IMR-90 (cell line): ENCODE results near the gene SOCS6. TPM values are rescaled to one million over a fixed set of nuclear protein-coding genes. Genes with fewer than 3 reads are reported as not detected.

ENCODE experiments used
- ATAC-seq: fragments of 200-7000 bp; cut with Tn5 transposase; 2 replicates; pipeline ENCODE4 v1.9.1; 2020; ENCODE audit warnings: low read depth, mild to moderate bottlenecking, moderate library complexity
- BruUV-seq: library from RNA; stranded (reverse); fragments of 400-500 nt; replicated peaks from 2 replicates; lab custom pipeline; 2021; lab: Mats Ljungman, UMichigan
- CTCF ChIA-PET: fragments of 300-600 bp; formaldehyde crosslinking; extraction: SDS; loops from one replicate; lab custom pipeline; 2021; ENCODE audit warnings: antibody characterized with exemption; lab: Yijun Ruan, JAX
- POLR2A ChIA-PET: fragments of 300-600 bp; sonication (Branson Sonifier 250); formaldehyde crosslinking; loops from one replicate; lab custom pipeline; 2022; ENCODE audit warnings: antibody characterized with exemption; ENCODE audit not compliant: unreplicated experiment; lab: Charles Lee
- DNase-seq: peaks from one replicate; pipeline ENCODE4 v3.0.0; 2013
- H2AFZ ChIP-seq: replicated peaks from 2 replicates; pipeline ENCODE3; 2013; ENCODE audit warnings: low read length, mild to moderate bottlenecking; ENCODE audit not compliant: poor library complexity
- H2AK5ac ChIP-seq: 2 replicates; pipeline ENCODE4 v1.6.1; 2013; ENCODE audit warnings: low read depth, low read length, inconsistent platforms
- H2AK9ac ChIP-seq: replicated peaks from 2 replicates; pipeline ENCODE3; 2013; ENCODE audit warnings: mild to moderate bottlenecking, low read depth, low read length, moderate library complexity; ENCODE audit not compliant: poor library complexity
- H2BK120ac ChIP-seq: 2 replicates; pipeline ENCODE4 v1.6.1; 2013; ENCODE audit warnings: low read depth, low read length, inconsistent platforms
- H2BK15ac ChIP-seq: 3 replicates; pipeline ENCODE4 v1.6.1; 2013; ENCODE audit warnings: low read depth, low read length, inconsistent platforms
- H2BK20ac ChIP-seq: 2 replicates; pipeline ENCODE4 v1.6.1; 2013; ENCODE audit warnings: low read depth, mild to moderate bottlenecking, inconsistent platforms, low read length, moderate library complexity
- H2BK5ac ChIP-seq: 2 replicates; pipeline ENCODE4 v1.6.1; 2013; ENCODE audit warnings: mild to moderate bottlenecking, low read depth, low read length, inconsistent platforms; ENCODE audit not compliant: poor library complexity, severe bottlenecking
- H3K14ac ChIP-seq: replicated peaks from 2 replicates; pipeline ENCODE4 v1.6.1; 2013; ENCODE audit warnings: low read depth, low read length, inconsistent platforms
- H3K18ac ChIP-seq: 2 replicates; pipeline ENCODE4 v1.6.1; 2013; ENCODE audit warnings: low read depth, low read length, control low read depth
- H3K23ac ChIP-seq: 2 replicates; pipeline ENCODE4 v1.6.1; 2013; ENCODE audit warnings: low read depth, low read length, inconsistent platforms
- H3K27ac ChIP-seq: 2 replicates; pipeline ENCODE4 v1.5.1; 2013; ENCODE audit warnings: mild to moderate bottlenecking, control low read depth, low read length; ENCODE audit not compliant: insufficient read depth
- H3K27me3 ChIP-seq: 2 replicates; pipeline ENCODE4 v1.6.1; 2013; ENCODE audit warnings: low read length; ENCODE audit not compliant: control insufficient read depth, insufficient read depth
- H3K36me3 ChIP-seq: 2 replicates; pipeline ENCODE4 v1.6.1; 2013; ENCODE audit warnings: low read length, mixed read lengths; ENCODE audit not compliant: control insufficient read depth, insufficient read depth
- H3K4ac ChIP-seq: 2 replicates; pipeline ENCODE4 v1.6.1; 2013; ENCODE audit warnings: low read depth, low read length, inconsistent platforms
- H3K4me1 ChIP-seq: 2 replicates; pipeline ENCODE4 v1.6.1; 2013; ENCODE audit warnings: low read length, mixed read lengths; ENCODE audit not compliant: control insufficient read depth, insufficient read depth
- H3K4me2 ChIP-seq: 2 replicates; pipeline ENCODE4 v1.6.1; 2013; ENCODE audit warnings: low read depth, mild to moderate bottlenecking, control low read depth, low read length, moderate library complexity
- H3K4me3 ChIP-seq: 2 replicates; pipeline ENCODE4 v1.5.1; 2013; ENCODE audit warnings: low read depth, mild to moderate bottlenecking, control low read depth, low read length, moderate library complexity; ENCODE audit not compliant: insufficient read depth
- H3K56ac ChIP-seq: 2 replicates; pipeline ENCODE4 v1.6.1; 2013; ENCODE audit warnings: low read length, inconsistent platforms; ENCODE audit not compliant: insufficient read depth; ENCODE audit errors: extremely low read depth
- H3K79me1 ChIP-seq, 2 experiments: 2 replicates each; pipeline ENCODE4 v1.6.1; 2013; ENCODE audit warnings: low read length in 2 of 2, inconsistent platforms in 1 of 2, low read depth in 1 of 2
- H3K9ac ChIP-seq: 2 replicates; pipeline ENCODE4 v1.6.1; 2013; ENCODE audit warnings: low read depth, low read length, control low read depth
- H3K9me1 ChIP-seq: 2 replicates; pipeline ENCODE4 v1.6.1; 2013; ENCODE audit warnings: low read length, inconsistent platforms; ENCODE audit not compliant: insufficient read depth
- H3K9me3 ChIP-seq: 2 replicates; pipeline ENCODE4 v1.6.1; 2013; ENCODE audit warnings: low read length; ENCODE audit not compliant: control insufficient read depth, insufficient read depth
- H4K20me1 ChIP-seq: 2 replicates; pipeline ENCODE4 v1.6.1; 2013; ENCODE audit warnings: low read length, inconsistent platforms; ENCODE audit not compliant: insufficient read depth
- H4K5ac ChIP-seq: 2 replicates; pipeline ENCODE4 v1.6.1; 2013; ENCODE audit warnings: mild to moderate bottlenecking, low read depth, low read length, control low read depth
- H4K8ac ChIP-seq, 2 experiments: 2 replicates each; pipeline ENCODE4 v1.6.1; 2013; ENCODE audit warnings: low read depth in 2 of 2, low read length in 2 of 2, control low read depth in 1 of 2, inconsistent platforms in 1 of 2
- H4K91ac ChIP-seq: 2 replicates; pipeline ENCODE4 v1.6.1; 2013; ENCODE audit warnings: low read depth, low read length, inconsistent platforms; ENCODE audit not compliant: insufficient read depth
- CEBPB ChIP-seq: IDR thresholded peaks from 2 replicates; pipeline ENCODE4 v1.6.1; 2012; ENCODE audit warnings: low read depth, low read length, improper control_type of control experiment
- MAFK ChIP-seq: IDR thresholded peaks from 2 replicates; pipeline ENCODE4 v1.6.1; 2012; ENCODE audit warnings: low read depth, low read length, improper control_type of control experiment
- MXI1 ChIP-seq: IDR thresholded peaks from 2 replicates; pipeline ENCODE4 v1.6.1; 2012; ENCODE audit warnings: low read depth, mild to moderate bottlenecking, low read length, moderate library complexity, borderline replicate concordance
- POLR2A ChIP-seq: IDR thresholded peaks from 2 replicates; pipeline ENCODE4 v1.6.1; 2012; ENCODE audit warnings: mild to moderate bottlenecking, low read depth, low read length
- WGBS, 2 experiments: methylation state at CpG; one replicate each; pipeline versions ENCODE4 v1.1.5 to v1.1.7; 2013; ENCODE audit warnings: missing lambda C conversion rate in 2 of 2; ENCODE audit not compliant: insufficient read length in 1 of 2; ENCODE audit errors: extremely low coverage in 2 of 2; 5-methylcytosine and 5-hydroxymethylcytosine counted together
- dilution Hi-C: fragments of 300-500 bp; cut with HindIII; formaldehyde crosslinking; loops from one replicate; pipeline ENCODE4 v1.14.3; 2018; ENCODE audit warnings: low sequenced_read_pairs; ENCODE audit not compliant: unreplicated experiment
- in situ Hi-C: fragments of 300-500 bp; cut with MboI; formaldehyde crosslinking; loops from 3 replicates; pipeline ENCODE4 v1.14.3; 2019; ENCODE audit warnings: low sequenced_read_pairs, inconsistent platforms, mixed read lengths
- intact Hi-C: fragments of 100-400 bp; cut with micrococcal nuclease; formaldehyde crosslinking; loops from 2 replicates; pipeline ENCODE4 v1.10.0; 2022
- polyA plus RNA-seq, 3 experiments: library from polyadenylated mRNA; depleted of rRNA; stranded (reverse); fragments of >200 nt; gene quantifications; 2 replicates each; pipeline ENCODE4 v1.2.3, GENCODE V29; 2012; ENCODE audit warnings: low replicate concordance in 1 of 3
- total RNA-seq: library from RNA; depleted of rRNA; stranded (reverse); fragments of >200 nt; gene quantifications from 2 replicates; pipeline ENCODE4 v1.2.3, GENCODE V29; 2012
- TF ChIP-seq, protein P1 (sequence below): fragments of 150-350 bp; IDR thresholded peaks from 2 replicates; pipeline ENCODE4 v1.6.1; 2017; ENCODE audit warnings: mild to moderate bottlenecking, antibody characterized with exemption, low read length, low read depth

SOCS6 gene
- total and polyA plus RNA-seq, 2 of the 4 experiments (the other 2 are of a cell fraction) = 21.3 to 57.4 TPM

DNA sequence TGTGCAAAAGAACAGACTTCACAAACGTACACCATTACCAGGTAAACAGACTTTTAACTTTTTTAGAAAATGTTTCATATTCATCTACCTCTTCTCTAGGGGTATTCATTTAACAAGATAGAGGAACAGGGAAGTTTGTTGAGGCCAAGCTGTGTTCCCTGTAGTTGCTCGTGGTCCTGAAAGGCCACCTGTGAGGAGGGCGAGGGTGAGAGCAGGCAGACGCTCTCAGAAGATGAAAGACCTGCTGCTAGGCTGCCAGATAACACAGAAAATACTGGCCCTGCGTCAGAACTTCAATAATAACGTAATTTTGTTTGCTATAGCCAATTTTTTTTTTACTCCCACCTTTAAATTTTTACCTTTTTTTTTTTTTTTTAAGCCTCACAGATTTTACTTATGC is 42.0 kb downstream of the SOCS6 start:
- Histone ChIP-seq H3K79me1 (peaks cover 14 to 48% of the 10 kb centered on the region in 2 experiments), H2AFZ (no peak overlapping the region), H3K27ac (no peak overlapping the region), H3K36me3 (peaks cover 3% of the 10 kb centered on the region), H3K18ac (no peak overlapping the region), H3K9me3 (peaks cover 5% of the 10 kb centered on the region; the same call in 1 of the 2 replicates), H3K9ac (no peak overlapping the region), H2BK5ac (no peak overlapping the region), H3K27me3 (no peaks in the 10 kb centered on the region), H3K23ac (no peak overlapping the region), H4K91ac (no peak overlapping the region), H2AK5ac (no peak overlapping the region), H4K5ac (no peak overlapping the region), H2BK15ac (no peak overlapping the region), H3K4me2 (no peak overlapping the region), H2AK9ac (no peak overlapping the region), H3K4ac (no peak overlapping the region), H3K9me1 (peaks cover 9% of the 10 kb centered on the region; the same call in 1 of the 2 replicates), H2BK120ac (peak overlapping the region; percentile 3; the same call in 1 of the 2 replicates), H3K56ac (no peak overlapping the region), H4K8ac (no peak overlapping the region), H3K14ac (no peak overlapping the region), H4K20me1 (no peaks in the 10 kb centered on the region), H2BK20ac (no peak overlapping the region), H3K4me3 (no peak overlapping the region), H3K4me1 (peaks cover 6% of the 10 kb centered on the region; the same call in 1 of the 2 replicates)
- intact Hi-C loops (loop anchor here (5.0 kb wide), 1 partner anchor 101 kb away; no protein-coding TSS in a partner anchor), dilution Hi-C loops (no loop called here), in situ Hi-C loops (no loop called here)
- no peak for ATAC-seq
- DNase-seq = no peak
- no peak for TF ChIP-seq POLR2A
- TF ChIP-seq, protein P1, sequence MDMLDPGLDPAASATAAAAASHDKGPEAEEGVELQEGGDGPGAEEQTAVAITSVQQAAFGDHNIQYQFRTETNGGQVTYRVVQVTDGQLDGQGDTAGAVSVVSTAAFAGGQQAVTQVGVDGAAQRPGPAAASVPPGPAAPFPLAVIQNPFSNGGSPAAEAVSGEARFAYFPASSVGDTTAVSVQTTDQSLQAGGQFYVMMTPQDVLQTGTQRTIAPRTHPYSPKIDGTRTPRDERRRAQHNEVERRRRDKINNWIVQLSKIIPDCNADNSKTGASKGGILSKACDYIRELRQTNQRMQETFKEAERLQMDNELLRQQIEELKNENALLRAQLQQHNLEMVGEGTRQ = no peak
- TF ChIP-seq CEBPB = no peak
- TF ChIP-seq MAFK = no peak
- TF ChIP-seq MXI1 = no peak
- POLR2A ChIA-PET = no interaction called here
- WGBS, 2 experiments = 80% methylated on average over 1 of the region's 6 CpGs; no CpG with 5 or more reads in 1 of the 2 experiments
- BruUV-seq = no TSS peak
- CTCF ChIA-PET = no interaction called here
